ENCODE data around the gene HTR2C. TPM values are rescaled to one million over a fixed set of nuclear protein-coding genes. Genes with fewer than 3 reads are reported as not detected.

The HTR2C gene
- polyA plus RNA-seq, 2 of the 4 experiments (the other 2 are of a cell fraction), result not detected

DNA sequence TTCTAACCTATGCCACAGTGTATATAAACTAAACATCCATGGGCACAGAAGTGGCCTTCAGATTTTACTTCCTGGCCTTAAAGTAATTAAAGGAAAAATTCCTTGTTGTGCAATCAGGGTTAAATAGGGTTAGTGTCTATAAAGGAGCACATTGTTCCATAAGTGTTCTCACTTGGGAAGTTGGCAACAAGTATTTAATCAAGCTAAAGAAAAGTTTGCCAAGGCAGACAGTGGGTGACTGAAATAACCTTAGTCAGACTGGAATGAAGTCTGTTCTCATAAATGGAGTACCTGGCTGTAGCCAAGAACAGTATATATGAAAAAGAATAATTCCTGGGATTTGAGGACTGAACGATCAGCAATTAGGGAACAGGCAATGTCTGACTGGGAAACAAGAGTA lies 213.6 kb downstream of the HTR2C start:
- TF ChIP-seq, protein P1, sequence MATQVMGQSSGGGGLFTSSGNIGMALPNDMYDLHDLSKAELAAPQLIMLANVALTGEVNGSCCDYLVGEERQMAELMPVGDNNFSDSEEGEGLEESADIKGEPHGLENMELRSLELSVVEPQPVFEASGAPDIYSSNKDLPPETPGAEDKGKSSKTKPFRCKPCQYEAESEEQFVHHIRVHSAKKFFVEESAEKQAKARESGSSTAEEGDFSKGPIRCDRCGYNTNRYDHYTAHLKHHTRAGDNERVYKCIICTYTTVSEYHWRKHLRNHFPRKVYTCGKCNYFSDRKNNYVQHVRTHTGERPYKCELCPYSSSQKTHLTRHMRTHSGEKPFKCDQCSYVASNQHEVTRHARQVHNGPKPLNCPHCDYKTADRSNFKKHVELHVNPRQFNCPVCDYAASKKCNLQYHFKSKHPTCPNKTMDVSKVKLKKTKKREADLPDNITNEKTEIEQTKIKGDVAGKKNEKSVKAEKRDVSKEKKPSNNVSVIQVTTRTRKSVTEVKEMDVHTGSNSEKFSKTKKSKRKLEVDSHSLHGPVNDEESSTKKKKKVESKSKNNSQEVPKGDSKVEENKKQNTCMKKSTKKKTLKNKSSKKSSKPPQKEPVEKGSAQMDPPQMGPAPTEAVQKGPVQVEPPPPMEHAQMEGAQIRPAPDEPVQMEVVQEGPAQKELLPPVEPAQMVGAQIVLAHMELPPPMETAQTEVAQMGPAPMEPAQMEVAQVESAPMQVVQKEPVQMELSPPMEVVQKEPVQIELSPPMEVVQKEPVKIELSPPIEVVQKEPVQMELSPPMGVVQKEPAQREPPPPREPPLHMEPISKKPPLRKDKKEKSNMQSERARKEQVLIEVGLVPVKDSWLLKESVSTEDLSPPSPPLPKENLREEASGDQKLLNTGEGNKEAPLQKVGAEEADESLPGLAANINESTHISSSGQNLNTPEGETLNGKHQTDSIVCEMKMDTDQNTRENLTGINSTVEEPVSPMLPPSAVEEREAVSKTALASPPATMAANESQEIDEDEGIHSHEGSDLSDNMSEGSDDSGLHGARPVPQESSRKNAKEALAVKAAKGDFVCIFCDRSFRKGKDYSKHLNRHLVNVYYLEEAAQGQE (IDR thresholded peaks at IDR 0.05), result no peak
- TF ChIP-seq ZNF302 (CRISPR knock-in tag; IDR thresholded peaks at IDR 0.05), result no peak
- no peak for TF ChIP-seq HOXA7 (CRISPR knock-in tag; IDR thresholded peaks at IDR 0.05)
- TF ChIP-seq HEYL (CRISPR knock-in tag; IDR thresholded peaks at IDR 0.05), result no peak
- TF ChIP-seq EP300 (IDR thresholded peaks at IDR 0.05), result no peak
- TF ChIP-seq CHD4 (IDR thresholded peaks at IDR 0.05; ENCODE audit: borderline replicate concordance), result no peak
- TF ChIP-seq RARB (CRISPR knock-in tag; IDR thresholded peaks at IDR 0.05), result no peak
- TF ChIP-seq, protein P2, sequence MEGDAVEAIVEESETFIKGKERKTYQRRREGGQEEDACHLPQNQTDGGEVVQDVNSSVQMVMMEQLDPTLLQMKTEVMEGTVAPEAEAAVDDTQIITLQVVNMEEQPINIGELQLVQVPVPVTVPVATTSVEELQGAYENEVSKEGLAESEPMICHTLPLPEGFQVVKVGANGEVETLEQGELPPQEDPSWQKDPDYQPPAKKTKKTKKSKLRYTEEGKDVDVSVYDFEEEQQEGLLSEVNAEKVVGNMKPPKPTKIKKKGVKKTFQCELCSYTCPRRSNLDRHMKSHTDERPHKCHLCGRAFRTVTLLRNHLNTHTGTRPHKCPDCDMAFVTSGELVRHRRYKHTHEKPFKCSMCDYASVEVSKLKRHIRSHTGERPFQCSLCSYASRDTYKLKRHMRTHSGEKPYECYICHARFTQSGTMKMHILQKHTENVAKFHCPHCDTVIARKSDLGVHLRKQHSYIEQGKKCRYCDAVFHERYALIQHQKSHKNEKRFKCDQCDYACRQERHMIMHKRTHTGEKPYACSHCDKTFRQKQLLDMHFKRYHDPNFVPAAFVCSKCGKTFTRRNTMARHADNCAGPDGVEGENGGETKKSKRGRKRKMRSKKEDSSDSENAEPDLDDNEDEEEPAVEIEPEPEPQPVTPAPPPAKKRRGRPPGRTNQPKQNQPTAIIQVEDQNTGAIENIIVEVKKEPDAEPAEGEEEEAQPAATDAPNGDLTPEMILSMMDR (IDR thresholded peaks at IDR 0.05), result no peak
- TF ChIP-seq HMGXB4 (CRISPR knock-in tag; IDR thresholded peaks at IDR 0.05; ENCODE audit: borderline replicate concordance), result no peak
- TF ChIP-seq EHF (CRISPR knock-in tag; IDR thresholded peaks at IDR 0.05), result no peak
- TF ChIP-seq TP53 (CRISPR knock-in tag; IDR thresholded peaks at IDR 0.05), result no peak
- no peak for TF ChIP-seq RNF2 (IDR thresholded peaks at IDR 0.05; ENCODE audit: borderline replicate concordance, low read depth)
- TF ChIP-seq BHLHE40 (IDR thresholded peaks at IDR 0.05; ENCODE audit: low read depth, low read length), result no peak
- TF ChIP-seq ZFP36 (IDR thresholded peaks at IDR 0.05; ENCODE audit: borderline replicate concordance, partially characterized antibody), result no peak
- TF ChIP-seq BCL3 (IDR thresholded peaks at IDR 0.05), result no peak
- TF ChIP-seq FOSL2 (IDR thresholded peaks at IDR 0.05), result no peak
- no peak for TF ChIP-seq FOSL2 (CRISPR knock-in tag; IDR thresholded peaks at IDR 0.05)
- TF ChIP-seq PBX3 (IDR thresholded peaks at IDR 0.05), result no peak
- no peak for TF ChIP-seq ZSCAN20 (CRISPR knock-in tag; IDR thresholded peaks at IDR 0.05)
- TF ChIP-seq, protein P3, sequence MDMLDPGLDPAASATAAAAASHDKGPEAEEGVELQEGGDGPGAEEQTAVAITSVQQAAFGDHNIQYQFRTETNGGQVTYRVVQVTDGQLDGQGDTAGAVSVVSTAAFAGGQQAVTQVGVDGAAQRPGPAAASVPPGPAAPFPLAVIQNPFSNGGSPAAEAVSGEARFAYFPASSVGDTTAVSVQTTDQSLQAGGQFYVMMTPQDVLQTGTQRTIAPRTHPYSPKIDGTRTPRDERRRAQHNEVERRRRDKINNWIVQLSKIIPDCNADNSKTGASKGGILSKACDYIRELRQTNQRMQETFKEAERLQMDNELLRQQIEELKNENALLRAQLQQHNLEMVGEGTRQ (IDR thresholded peaks at IDR 0.05), result no peak
- no peak for TF ChIP-seq HDAC2 (IDR thresholded peaks at IDR 0.05)
- H3K27ac ChIP-seq, result no peak overlapping the region
- CTCF ChIA-PET, result interaction anchor here (0.5 kb wide), 1 partner anchor 171 kb away, joined by 4 read pairs; no protein-coding TSS in a partner anchor
- H3K4me2 ChIP-seq, result no peak overlapping the region
- ATAC-seq (no peak), FAIRE-seq (no peak), DNase-seq (ENCODE audit: low read depth in 1 of 2, low spot score in 1 of 2) (no peak)
- H3K4me3 ChIP-seq, result no peak overlapping the region
- POLR2A ChIA-PET, result no interaction called here
- H3K9me3 ChIP-seq, result no peaks in the 10 kb centered on the region
- H3K4me1 ChIP-seq, result no peaks in the 10 kb centered on the region; the same call in 2 of the 3 replicates
- WGBS (ENCODE audit: missing lambda C conversion rate), result 3% methylated on average over 1 of the region's 1 CpG

Data from A549 (cell line).